Neuronal stem cell (in vitro differentiated cells): ENCODE results near the gene ATP5MC2.

Source experiments
- DNase-seq: peaks from one replicate; pipeline ENCODE4 v3.0.0-alpha.2; 2013; ENCODE audit warnings: low spot score
- H2AFZ ChIP-seq: one replicate; pipeline ENCODE4 v1.6.1; 2013; ENCODE audit warnings: mild to moderate bottlenecking, low read length, inconsistent platforms
- H2AK5ac ChIP-seq: 2 replicates; pipeline ENCODE4 v1.6.1; 2013; ENCODE audit warnings: low read depth, mild to moderate bottlenecking, inconsistent platforms, low read length, moderate library complexity, mixed read lengths
- H2BK120ac ChIP-seq: 2 replicates; pipeline ENCODE4 v1.6.1; 2013; ENCODE audit warnings: low read depth, mild to moderate bottlenecking, inconsistent platforms, low read length, moderate library complexity, mixed read lengths
- H2BK12ac ChIP-seq: one replicate; pipeline ENCODE4 v1.6.1; 2013; ENCODE audit warnings: low read length, inconsistent platforms
- H2BK15ac ChIP-seq: 2 replicates; pipeline ENCODE4 v1.6.1; 2013; ENCODE audit warnings: mild to moderate bottlenecking, low read length, inconsistent platforms, mixed read lengths
- H2BK5ac ChIP-seq: one replicate; pipeline ENCODE4 v1.6.1; 2013; ENCODE audit warnings: inconsistent platforms, mild to moderate bottlenecking, low read length, moderate library complexity
- H3K14ac ChIP-seq: one replicate; pipeline ENCODE4 v1.6.1; 2013; ENCODE audit warnings: low read length, inconsistent platforms
- H3K18ac ChIP-seq: 2 replicates; pipeline ENCODE4 v1.6.1; 2013; ENCODE audit warnings: low read length, inconsistent platforms
- H3K23ac ChIP-seq: 2 replicates; pipeline ENCODE4 v1.6.1; 2013; ENCODE audit warnings: low read depth, mild to moderate bottlenecking, mixed read lengths, low read length, inconsistent platforms; ENCODE audit not compliant: poor library complexity
- H3K27ac ChIP-seq: replicated peaks from 3 replicates; pipeline ENCODE4 v1.5.1; 2013; ENCODE audit warnings: low read length, inconsistent platforms
- H3K27me3 ChIP-seq, 3 experiments: 2 replicates each; pipeline ENCODE4 v1.6.1; 2013; ENCODE audit warnings: low read length in 3 of 3, mild to moderate bottlenecking in 2 of 3, inconsistent platforms in 1 of 3, low read depth in 1 of 3, mixed read lengths in 1 of 3, moderate library complexity in 1 of 3; ENCODE audit not compliant: control insufficient read depth in 3 of 3, insufficient read depth in 3 of 3
- H3K36me3 ChIP-seq, 2 donors: replicated peaks in 1 of 2; 2 replicates each; pipeline ENCODE4 v1.6.1; 2013; ENCODE audit warnings: low read length in 2 of 2; ENCODE audit not compliant: control insufficient read depth in 2 of 2, insufficient read depth in 2 of 2
- H3K4ac ChIP-seq: 2 replicates; pipeline ENCODE4 v1.6.1; 2013; ENCODE audit warnings: inconsistent platforms, mild to moderate bottlenecking, low read length, moderate library complexity
- H3K4me1 ChIP-seq, 2 donors: 1 replicate in 1 of 2; 2 replicates in 1 of 2; pipeline ENCODE4 v1.6.1; 2013; ENCODE audit warnings: low read length in 2 of 2, low read depth in 1 of 2; ENCODE audit not compliant: control insufficient read depth in 2 of 2, insufficient read depth in 1 of 2
- H3K4me2 ChIP-seq: one replicate; pipeline ENCODE4 v1.6.1; 2013; ENCODE audit warnings: mild to moderate bottlenecking, low read length, inconsistent platforms; ENCODE audit not compliant: insufficient read depth, poor library complexity, severe bottlenecking
- H3K4me3 ChIP-seq, 2 donors: 2 replicates each; pipeline ENCODE4 v1.5.1; 2013; ENCODE audit warnings: low read length in 2 of 2, mild to moderate bottlenecking in 2 of 2, inconsistent platforms in 1 of 2, moderate library complexity in 1 of 2
- H3K79me1 ChIP-seq: one replicate; pipeline ENCODE4 v1.6.1; 2013; ENCODE audit warnings: low read depth, mild to moderate bottlenecking, inconsistent platforms, low read length, moderate library complexity
- H3K9ac ChIP-seq: one replicate; pipeline ENCODE4 v1.6.1; 2013; ENCODE audit warnings: mild to moderate bottlenecking, low read depth, low read length, inconsistent platforms; ENCODE audit not compliant: poor library complexity
- H3K9me3 ChIP-seq, 2 donors: replicated peaks in 1 of 2; 2 replicates each; pipeline versions ENCODE3 to v1.6.1; 2013; ENCODE audit warnings: low read length in 2 of 2, mild to moderate bottlenecking in 2 of 2, inconsistent platforms in 1 of 2, low read depth in 1 of 2, mixed read lengths in 1 of 2, moderate library complexity in 1 of 2; ENCODE audit not compliant: control insufficient read depth in 2 of 2, insufficient read depth in 1 of 2
- H4K8ac ChIP-seq: one replicate; pipeline ENCODE4 v1.6.1; 2013; ENCODE audit warnings: low read depth, mild to moderate bottlenecking, inconsistent platforms, low read length, moderate library complexity
- H4K91ac ChIP-seq: one replicate; pipeline ENCODE4 v1.6.1; 2013; ENCODE audit warnings: low read length, low read depth, mild to moderate bottlenecking, inconsistent platforms; ENCODE audit not compliant: poor library complexity
- WGBS, 2 donors: extraction: QIAGEN DNeasy Blood & Tissue Kit; methylation state at CpG; one replicate each; pipeline ENCODE4 v1.1.7; 2013; ENCODE audit warnings: missing lambda C conversion rate in 2 of 2, mixed read lengths in 1 of 2; ENCODE audit not compliant: insufficient read length in 2 of 2, insufficient replicate concordance in 1 of 2; ENCODE audit errors: extremely low coverage in 2 of 2; 5-methylcytosine and 5-hydroxymethylcytosine counted together

Gene ATP5MC2

GRCh38 chr12:53703756-53704155 lies 27.9 kb upstream of the ATP5MC2 start:
- Histone ChIP-seq H3K4me2 (no peak overlapping the region), H2AK5ac (no peak overlapping the region), H2BK15ac (no peak overlapping the region), H2BK5ac (no peak overlapping the region), H3K4me3 (no peak overlapping the region), H3K23ac (no peak overlapping the region), H3K9ac (no peak overlapping the region), H4K91ac (no peak overlapping the region), H3K4ac (no peak overlapping the region), H3K27me3 (peaks cover 0 to 73% (median 15%) of the 10 kb centered on the region in 3 experiments), H2BK120ac (no peak overlapping the region), H3K4me1 (peaks cover 0 to 4% of the 10 kb centered on the region in 2 donors), H2BK12ac (no peak overlapping the region), H3K14ac (no peak overlapping the region), H4K8ac (no peak overlapping the region), H3K27ac (no peak overlapping the region), H3K18ac (no peak overlapping the region), H2AFZ (no peak overlapping the region), H3K9me3 (no peaks in the 10 kb centered on the region), H3K36me3 (no peaks in the 10 kb centered on the region), H3K79me1 (peaks cover 2% of the 10 kb centered on the region)
- WGBS, 2 donors, result no CpG with 5 or more reads among the region's 4 CpGs
- DNase-seq, result no peak

- no peak overlapping the region for H3K9ac ChIP-seq
- H2BK5ac ChIP-seq, result no peak overlapping the region
- no peak overlapping the region for H3K23ac ChIP-seq
- no peak overlapping the region for H3K4me3 ChIP-seq
- no peaks in the 10 kb centered on the region for H3K36me3 ChIP-seq
- DNase-seq, result peak; percentile 67
- H3K14ac ChIP-seq, result no peak overlapping the region
- H3K18ac ChIP-seq, result no peak overlapping the region
- no peak overlapping the region for H4K91ac ChIP-seq
- H3K4me1 ChIP-seq, result peaks cover 0 to 4% of the 10 kb centered on the region in 2 donors
- H3K9me3 ChIP-seq, result no peaks in the 10 kb centered on the region
- H2AK5ac ChIP-seq, result peak overlapping the region; percentile 7
- peaks cover 0 to 75% (median 29%) of the 10 kb centered on the region in 3 experiments for H3K27me3 ChIP-seq
- H3K27ac ChIP-seq, result no peak overlapping the region
- H4K8ac ChIP-seq, result no peak overlapping the region
- H2BK120ac ChIP-seq, result no peak overlapping the region
- H2BK15ac ChIP-seq, result peak overlapping the region; percentile 8
- H2BK12ac ChIP-seq, result peak overlapping the region; percentile 3
- no peak overlapping the region for H3K4me2 ChIP-seq
- no CpG with 5 or more reads among the region's 8 CpGs for WGBS, 2 donors
- H3K79me1 ChIP-seq, result peaks cover 2% of the 10 kb centered on the region
- no peak overlapping the region for H3K4ac ChIP-seq
- H2AFZ ChIP-seq, result peak overlapping the region; percentile 17
Observed at GRCh38 chr12:53701518-53702264, 25.8 kb upstream of the ATP5MC2 start.

- no CpG with 5 or more reads among the region's 6 CpGs for WGBS, 2 donors
Observed at GRCh38 chr12:53700567-53700966, 24.7 kb upstream of the ATP5MC2 start.

GRCh38 chr12:53699678-53700025 lies 23.8 kb upstream of the ATP5MC2 start:
- Histone ChIP-seq H3K27ac (no peak overlapping the region), H3K36me3 (no peaks in the 10 kb centered on the region), H3K23ac (no peak overlapping the region), H4K91ac (no peak overlapping the region), H4K8ac (no peak overlapping the region), H3K79me1 (peaks cover 2% of the 10 kb centered on the region), H2BK12ac (no peak overlapping the region), H2BK5ac (no peak overlapping the region), H3K4me1 (peaks cover 7 to 13% of the 10 kb centered on the region in 2 donors), H3K14ac (no peak overlapping the region), H3K4ac (no peak overlapping the region), H2AFZ (no peak overlapping the region), H2BK120ac (no peak overlapping the region), H3K27me3 (peaks cover 0 to 85% (median 45%) of the 10 kb centered on the region in 3 experiments), H2AK5ac (peak overlapping the region; percentile 14), H2BK15ac (no peak overlapping the region), H3K4me3 (no peak overlapping the region), H3K4me2 (no peak overlapping the region), H3K9ac (no peak overlapping the region), H3K9me3 (no peaks in the 10 kb centered on the region), H3K18ac (no peak overlapping the region)
- no CpG with 5 or more reads among the region's 5 CpGs for WGBS, 2 donors
- no peak for DNase-seq

More at GRCh38 chr12:53700567-53700966, 24.7 kb upstream of the ATP5MC2 start:
- H3K4me1 ChIP-seq, result peaks cover 2 to 9% of the 10 kb centered on the region in 2 donors
- no peak overlapping the region for H2BK12ac ChIP-seq
- no peak overlapping the region for H3K18ac ChIP-seq
- no peak overlapping the region for H3K9ac ChIP-seq
- H3K4me2 ChIP-seq, result no peak overlapping the region
- no peak overlapping the region for H3K4ac ChIP-seq
- H3K27me3 ChIP-seq, result peaks cover 0 to 79% (median 38%) of the 10 kb centered on the region in 3 experiments
- no peak overlapping the region for H3K4me3 ChIP-seq
- no peak overlapping the region for H2BK120ac ChIP-seq
- no peak overlapping the region for H2BK5ac ChIP-seq
- no peak overlapping the region for H2AK5ac ChIP-seq
- no peaks in the 10 kb centered on the region for H3K36me3 ChIP-seq
- H3K23ac ChIP-seq, result no peak overlapping the region
- H4K8ac ChIP-seq, result no peak overlapping the region
- no peak overlapping the region for H2AFZ ChIP-seq
- H2BK15ac ChIP-seq, result no peak overlapping the region
- no peak overlapping the region for H3K14ac ChIP-seq
- peaks cover 2% of the 10 kb centered on the region for H3K79me1 ChIP-seq
- no peaks in the 10 kb centered on the region for H3K9me3 ChIP-seq
- no peak overlapping the region for H3K27ac ChIP-seq
- no peak for DNase-seq
- H4K91ac ChIP-seq, result no peak overlapping the region
